Measurements from ENCODE around the gene ZDHHC7.

GRCh38 chr16:84963066-84963465 lies 48.3 kb downstream of the ZDHHC7 start:
- TF ChIP-seq, protein P1, sequence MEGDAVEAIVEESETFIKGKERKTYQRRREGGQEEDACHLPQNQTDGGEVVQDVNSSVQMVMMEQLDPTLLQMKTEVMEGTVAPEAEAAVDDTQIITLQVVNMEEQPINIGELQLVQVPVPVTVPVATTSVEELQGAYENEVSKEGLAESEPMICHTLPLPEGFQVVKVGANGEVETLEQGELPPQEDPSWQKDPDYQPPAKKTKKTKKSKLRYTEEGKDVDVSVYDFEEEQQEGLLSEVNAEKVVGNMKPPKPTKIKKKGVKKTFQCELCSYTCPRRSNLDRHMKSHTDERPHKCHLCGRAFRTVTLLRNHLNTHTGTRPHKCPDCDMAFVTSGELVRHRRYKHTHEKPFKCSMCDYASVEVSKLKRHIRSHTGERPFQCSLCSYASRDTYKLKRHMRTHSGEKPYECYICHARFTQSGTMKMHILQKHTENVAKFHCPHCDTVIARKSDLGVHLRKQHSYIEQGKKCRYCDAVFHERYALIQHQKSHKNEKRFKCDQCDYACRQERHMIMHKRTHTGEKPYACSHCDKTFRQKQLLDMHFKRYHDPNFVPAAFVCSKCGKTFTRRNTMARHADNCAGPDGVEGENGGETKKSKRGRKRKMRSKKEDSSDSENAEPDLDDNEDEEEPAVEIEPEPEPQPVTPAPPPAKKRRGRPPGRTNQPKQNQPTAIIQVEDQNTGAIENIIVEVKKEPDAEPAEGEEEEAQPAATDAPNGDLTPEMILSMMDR (IDR thresholded peaks at IDR 0.05), result no peak
- TF ChIP-seq POLR2A (IDR thresholded peaks at IDR 0.05), result no peak

Data from thyroid gland (tissue), 4 donors.